Measurements from ENCODE around the gene P2RX3.

DNA sequence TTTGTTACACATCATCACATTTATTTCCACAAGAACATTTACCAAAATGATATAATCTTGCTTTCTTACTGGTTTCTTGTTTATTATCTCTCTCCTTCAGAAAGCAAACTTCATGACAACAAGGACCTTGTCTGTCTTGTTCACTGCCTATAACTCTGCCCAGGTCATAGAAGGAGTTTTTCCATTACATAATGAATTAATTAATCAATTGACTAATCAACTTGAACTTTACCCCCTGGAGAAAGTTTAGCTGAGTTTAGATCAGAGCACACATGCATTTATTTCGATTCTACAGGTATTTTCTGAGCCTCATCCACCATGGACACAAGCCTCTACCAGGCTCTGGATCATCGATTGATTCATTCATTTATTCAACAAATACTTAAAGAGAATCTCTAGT lies 58.6 kb downstream of the P2RX3 start:
- TF ChIP-seq, protein P1, sequence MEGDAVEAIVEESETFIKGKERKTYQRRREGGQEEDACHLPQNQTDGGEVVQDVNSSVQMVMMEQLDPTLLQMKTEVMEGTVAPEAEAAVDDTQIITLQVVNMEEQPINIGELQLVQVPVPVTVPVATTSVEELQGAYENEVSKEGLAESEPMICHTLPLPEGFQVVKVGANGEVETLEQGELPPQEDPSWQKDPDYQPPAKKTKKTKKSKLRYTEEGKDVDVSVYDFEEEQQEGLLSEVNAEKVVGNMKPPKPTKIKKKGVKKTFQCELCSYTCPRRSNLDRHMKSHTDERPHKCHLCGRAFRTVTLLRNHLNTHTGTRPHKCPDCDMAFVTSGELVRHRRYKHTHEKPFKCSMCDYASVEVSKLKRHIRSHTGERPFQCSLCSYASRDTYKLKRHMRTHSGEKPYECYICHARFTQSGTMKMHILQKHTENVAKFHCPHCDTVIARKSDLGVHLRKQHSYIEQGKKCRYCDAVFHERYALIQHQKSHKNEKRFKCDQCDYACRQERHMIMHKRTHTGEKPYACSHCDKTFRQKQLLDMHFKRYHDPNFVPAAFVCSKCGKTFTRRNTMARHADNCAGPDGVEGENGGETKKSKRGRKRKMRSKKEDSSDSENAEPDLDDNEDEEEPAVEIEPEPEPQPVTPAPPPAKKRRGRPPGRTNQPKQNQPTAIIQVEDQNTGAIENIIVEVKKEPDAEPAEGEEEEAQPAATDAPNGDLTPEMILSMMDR (conservative IDR thresholded peaks at IDR 0.05 in 1 of 2, IDR thresholded peaks at IDR 0.05 in 1 of 2; ENCODE audit: low read depth in 1 of 2, low read length in 2 of 2): no peak
- TF ChIP-seq EZH2 (IDR thresholded peaks at IDR 0.05; ENCODE audit: low read length, missing control alignments): no peak

Data from fibroblast of lung (primary cell).